ENCODE results near the gene COX8C.

GRCh38 chr14:93299416-93299815 is 47.6 kb upstream of the COX8C start:
- TF ChIP-seq POLR2A (IDR thresholded peaks at IDR 0.05; ENCODE audit: low read length) (no peak), GATA1 (IDR thresholded peaks at IDR 0.05; ENCODE audit: low read depth, low read length) (no peak)
